LNCAP (cell line): ENCODE measurements around the gene PIK3C2B.

Source experiments
- TF ChIP-seq, protein P1 (sequence below): fragments of 450-650 bp; IDR thresholded peaks from 2 replicates; pipeline ENCODE4 v1.5.1; 2017; ENCODE audit warnings: mild to moderate bottlenecking

PIK3C2B gene

DNA sequence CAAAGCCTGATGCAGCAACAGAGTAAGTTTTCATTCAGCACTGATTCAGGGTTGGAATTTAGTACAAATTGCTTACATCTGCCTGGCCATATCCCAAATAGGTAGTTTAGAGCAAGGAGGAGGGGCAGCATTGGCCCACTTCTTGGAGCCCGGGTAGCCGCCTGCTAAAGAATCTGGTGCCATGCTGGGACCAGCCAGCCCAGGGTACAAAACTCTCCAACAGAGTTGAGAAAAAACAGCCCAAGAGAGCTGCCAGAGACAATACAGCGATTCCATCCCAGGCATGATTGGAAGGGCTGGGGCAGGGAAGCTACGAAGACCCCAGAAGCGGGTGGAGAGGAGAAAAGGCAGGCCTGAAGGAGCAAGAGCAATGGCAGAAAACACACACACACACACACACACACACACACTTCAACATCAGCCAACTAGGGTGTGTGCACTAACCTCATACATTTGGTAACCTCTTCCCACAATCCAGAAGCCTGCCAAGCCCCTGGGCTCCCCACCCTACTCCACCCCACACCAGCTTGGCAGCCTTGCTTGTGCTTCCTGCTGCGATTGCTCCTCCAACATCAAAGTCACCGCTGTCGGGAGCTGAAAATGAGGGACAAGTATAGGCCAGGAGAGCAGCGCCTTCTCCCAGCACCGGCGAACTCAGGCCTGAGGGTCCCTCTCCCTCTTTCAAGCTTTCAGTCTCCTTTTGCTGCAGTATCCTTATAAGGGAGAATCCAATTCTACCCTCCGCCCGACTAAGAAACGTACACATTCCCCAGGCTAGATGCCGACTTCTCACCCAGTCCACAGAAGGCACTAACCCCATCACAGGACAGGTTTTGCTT, 1.2 kb downstream of the PIK3C2B start:
- TF ChIP-seq, protein P1, sequence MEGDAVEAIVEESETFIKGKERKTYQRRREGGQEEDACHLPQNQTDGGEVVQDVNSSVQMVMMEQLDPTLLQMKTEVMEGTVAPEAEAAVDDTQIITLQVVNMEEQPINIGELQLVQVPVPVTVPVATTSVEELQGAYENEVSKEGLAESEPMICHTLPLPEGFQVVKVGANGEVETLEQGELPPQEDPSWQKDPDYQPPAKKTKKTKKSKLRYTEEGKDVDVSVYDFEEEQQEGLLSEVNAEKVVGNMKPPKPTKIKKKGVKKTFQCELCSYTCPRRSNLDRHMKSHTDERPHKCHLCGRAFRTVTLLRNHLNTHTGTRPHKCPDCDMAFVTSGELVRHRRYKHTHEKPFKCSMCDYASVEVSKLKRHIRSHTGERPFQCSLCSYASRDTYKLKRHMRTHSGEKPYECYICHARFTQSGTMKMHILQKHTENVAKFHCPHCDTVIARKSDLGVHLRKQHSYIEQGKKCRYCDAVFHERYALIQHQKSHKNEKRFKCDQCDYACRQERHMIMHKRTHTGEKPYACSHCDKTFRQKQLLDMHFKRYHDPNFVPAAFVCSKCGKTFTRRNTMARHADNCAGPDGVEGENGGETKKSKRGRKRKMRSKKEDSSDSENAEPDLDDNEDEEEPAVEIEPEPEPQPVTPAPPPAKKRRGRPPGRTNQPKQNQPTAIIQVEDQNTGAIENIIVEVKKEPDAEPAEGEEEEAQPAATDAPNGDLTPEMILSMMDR, result no peak

DNA sequence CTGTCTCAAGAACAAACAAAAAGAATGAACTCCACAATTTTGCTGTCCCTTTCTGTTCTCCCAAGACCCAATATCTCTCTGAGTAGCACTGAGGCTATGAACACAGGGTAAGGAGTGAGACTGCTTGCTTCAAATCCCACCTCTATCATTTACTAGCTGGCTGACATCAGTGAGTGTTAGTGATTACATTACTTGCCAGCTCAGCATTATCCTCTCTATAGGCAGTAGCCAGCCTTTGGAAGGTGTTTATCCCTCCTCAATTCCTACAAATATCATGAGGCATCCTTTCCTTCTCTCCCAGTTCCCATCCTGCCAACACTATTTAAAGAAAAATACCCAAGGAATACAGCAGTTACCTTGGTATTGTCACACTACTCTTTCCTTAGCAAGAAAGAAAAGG, 3.0 kb downstream of the PIK3C2B start:
- TF ChIP-seq, protein P1, result no peak

- TF ChIP-seq, protein P1, result no peak
These were observed 7.4 kb downstream of the PIK3C2B start for GRCh38 chr1:204487256-204487615.

- TF ChIP-seq, protein P1, result no peak
These were observed 10.8 kb downstream of the PIK3C2B start for GRCh38 chr1:204483791-204484190.

GRCh38 chr1:204480515-204480914, 14.1 kb downstream of the PIK3C2B start:
- TF ChIP-seq, protein P1, result no peak

DNA sequence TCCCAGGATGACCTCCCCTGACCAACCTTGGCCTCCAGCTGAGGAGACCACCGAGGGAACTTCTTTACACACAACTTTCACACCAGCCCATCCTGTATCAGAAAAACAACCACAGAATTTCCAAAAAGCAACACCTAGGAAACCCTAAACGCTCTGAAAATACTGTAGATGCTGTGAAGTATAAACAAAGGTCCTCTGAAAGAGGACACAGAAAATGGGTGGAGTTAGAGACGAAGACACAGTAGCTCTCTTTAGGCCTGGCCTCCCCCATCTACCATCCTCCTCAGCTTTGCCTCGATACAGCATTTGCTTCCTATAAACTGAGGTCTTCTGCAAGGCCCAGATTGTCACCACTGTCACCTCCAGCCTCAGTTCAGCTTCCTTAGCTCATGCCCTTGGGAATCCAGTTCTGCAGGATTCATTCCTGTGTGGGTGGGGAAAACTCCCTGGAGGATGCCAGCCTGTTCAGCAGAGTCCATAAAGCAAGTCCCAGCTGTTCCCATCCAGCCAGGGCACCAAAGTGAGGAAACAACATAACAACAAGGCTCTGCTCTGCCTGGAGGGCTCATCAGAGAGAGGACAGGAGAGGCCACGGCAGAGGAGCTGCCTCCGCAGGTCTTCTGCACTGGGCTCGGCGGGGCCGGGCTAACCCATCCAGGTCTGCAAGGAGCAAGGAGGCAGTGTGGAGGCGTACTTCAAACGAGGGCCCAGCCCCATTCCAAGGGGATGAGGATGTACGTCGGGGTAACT, 15.0 kb downstream of the PIK3C2B start:
- TF ChIP-seq, protein P1, result no peak

DNA sequence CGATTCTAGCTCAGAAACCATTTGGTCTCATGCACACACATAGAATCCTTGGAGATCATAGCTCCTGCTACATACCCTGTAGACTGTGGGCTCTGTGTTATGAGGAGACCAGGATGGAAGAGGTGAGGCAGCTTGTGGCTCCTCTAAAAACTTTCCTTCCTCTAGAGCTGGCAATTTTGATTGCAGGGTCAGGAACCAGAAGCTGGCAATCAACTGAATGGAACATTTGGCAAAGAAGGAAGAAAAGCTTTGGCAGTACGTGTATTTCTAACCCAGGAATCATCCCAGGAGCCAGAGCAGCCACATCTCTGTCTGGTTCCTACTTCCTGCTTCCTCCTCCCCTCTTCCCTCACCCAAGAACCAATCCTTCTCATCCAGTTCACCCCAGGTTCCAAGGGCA, 15.7 kb downstream of the PIK3C2B start:
- TF ChIP-seq, protein P1, result no peak
